HG03520 (cell line): ENCODE measurements around the gene ACY1.

Experiments
- ATAC-seq: cut with Tn5 transposase; IDR thresholded peaks from one replicate; pipeline ENCODE4 v1.9.1; 2021; ENCODE audit warnings: mild to moderate bottlenecking, moderate library complexity; ENCODE audit not compliant: unreplicated experiment

ACY1 gene

GRCh38 chr3:51945926-51946705, 37.2 kb upstream of the ACY1 start:
- no peak for ATAC-seq

GRCh38 chr3:51946796-51947195, 36.5 kb upstream of the ACY1 start:
- ATAC-seq: no peak

DNA sequence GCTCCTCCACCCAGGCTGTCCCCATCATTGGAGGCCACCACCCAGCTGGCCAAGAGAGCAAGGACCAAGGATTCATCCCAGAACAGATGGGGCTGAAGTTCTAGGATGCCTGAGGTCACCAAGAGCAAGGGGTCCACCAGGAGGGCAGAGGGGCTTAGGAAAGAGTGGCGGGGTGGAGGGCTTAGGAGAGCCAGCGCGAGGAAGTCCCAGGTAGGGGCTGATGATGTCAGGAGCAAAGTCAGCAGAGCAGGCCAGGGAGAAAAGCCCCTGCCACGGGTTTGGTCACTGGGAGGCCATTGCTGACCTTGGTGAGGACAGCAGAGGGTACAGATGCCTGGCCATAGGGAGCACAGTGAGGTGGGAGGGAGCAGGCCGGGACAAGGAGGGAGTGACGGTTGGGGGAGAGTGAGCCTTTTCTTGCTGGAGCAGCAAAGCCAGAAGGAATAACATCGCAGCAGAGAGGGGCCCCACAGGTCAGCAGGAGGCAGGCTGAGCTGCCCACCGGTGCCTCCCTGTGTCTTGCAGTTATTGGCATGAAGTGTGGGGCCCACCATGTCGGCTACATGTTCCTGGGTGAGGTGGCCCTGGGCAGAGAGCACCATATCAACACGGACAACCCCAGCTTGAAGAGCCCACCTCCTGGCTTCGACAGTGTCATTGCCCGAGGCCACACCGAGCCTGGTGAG, 36.0 kb upstream of the ACY1 start:
- no peak for ATAC-seq

DNA sequence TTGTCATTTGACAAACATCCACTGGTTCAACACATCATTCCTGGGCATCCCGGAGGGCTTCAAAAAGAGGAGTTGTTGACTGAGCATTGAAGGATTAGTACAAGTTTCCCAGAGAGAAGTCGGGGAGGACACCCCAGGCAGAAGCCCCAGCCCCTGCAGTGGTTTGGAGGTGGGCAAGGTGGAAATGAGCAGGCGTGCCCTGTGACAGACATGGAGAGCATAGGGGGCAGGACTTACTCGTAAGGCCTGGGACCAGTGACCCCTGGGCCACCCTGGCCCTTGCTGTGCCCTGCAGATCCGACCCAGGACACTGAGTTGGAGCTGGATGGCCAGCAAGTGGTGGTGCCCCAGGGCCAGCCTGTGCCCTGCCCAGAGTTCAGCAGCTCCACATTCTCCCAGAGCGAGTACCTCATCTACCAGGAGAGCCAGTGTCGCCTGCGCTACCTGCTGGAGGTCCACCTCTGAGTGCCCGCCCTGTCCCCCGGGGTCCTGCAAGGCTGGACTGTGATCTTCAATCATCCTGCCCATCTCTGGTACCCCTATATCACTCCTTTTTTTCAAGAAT, 35.2 kb upstream of the ACY1 start:
- no peak for ATAC-seq

- no peak for ATAC-seq
Observed at GRCh38 chr3:51949121-51949520, 34.2 kb upstream of the ACY1 start.

DNA sequence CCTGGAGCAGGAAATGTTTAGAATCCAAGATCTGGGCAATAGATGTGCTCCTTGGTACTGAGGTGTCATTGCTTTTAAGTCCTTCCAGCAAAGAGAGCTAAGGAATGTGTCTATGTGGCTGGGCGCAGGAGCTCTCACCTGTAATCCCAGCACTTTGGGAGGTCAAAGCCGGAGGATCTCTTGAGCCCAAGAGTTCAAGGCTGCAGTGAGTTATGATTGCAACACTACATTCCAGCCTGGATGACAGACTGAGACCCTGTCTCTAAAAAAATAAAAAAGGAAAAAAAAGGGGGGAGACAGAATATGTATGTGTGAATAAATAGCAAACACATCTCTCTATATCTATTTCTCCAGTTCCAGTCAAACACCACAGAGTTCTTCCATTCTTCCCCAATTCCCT, 32.4 kb upstream of the ACY1 start:
- ATAC-seq: no peak

DNA sequence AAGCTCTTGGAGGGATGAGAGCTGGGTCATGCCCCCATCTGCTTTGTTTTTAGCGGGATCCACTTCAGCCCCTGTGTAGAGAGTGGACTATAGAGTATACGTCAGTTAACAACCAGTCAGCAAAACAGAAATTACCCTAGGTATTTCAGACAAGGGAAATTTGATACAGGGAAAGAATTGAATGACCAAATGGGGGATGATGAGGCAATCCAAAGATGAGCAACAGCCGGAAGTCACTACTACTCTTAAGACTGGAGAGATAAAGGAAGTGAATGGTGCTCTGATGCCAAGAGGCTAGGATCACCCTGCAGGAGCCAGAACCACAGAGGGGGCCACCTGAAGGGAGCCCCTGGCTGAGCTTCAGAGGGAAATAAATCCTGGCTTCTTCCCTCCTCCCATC, 29.9 kb upstream of the ACY1 start:
- ATAC-seq: no peak

DNA sequence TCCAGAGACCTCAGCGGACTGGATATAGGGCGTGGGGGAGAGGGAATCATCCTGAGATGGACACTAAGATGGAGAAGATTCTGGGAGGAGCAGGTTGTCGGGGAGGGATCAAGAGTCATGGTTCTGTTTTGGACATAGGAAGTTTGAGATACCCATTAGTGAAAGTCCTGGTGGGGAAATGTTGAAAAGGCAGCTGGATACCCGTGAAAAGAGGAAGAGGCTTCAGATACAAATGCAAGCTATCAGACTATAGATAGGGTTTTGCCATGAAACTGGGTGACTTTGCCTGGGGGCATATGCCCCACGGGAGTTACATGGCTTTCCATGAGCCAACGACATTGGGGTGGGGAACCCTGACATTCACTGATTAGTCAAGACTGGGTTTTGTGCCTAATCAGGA, 29.2 kb upstream of the ACY1 start:
- ATAC-seq: no peak

GRCh38 chr3:51954713-51955112, 28.6 kb upstream of the ACY1 start:
- no peak for ATAC-seq

DNA sequence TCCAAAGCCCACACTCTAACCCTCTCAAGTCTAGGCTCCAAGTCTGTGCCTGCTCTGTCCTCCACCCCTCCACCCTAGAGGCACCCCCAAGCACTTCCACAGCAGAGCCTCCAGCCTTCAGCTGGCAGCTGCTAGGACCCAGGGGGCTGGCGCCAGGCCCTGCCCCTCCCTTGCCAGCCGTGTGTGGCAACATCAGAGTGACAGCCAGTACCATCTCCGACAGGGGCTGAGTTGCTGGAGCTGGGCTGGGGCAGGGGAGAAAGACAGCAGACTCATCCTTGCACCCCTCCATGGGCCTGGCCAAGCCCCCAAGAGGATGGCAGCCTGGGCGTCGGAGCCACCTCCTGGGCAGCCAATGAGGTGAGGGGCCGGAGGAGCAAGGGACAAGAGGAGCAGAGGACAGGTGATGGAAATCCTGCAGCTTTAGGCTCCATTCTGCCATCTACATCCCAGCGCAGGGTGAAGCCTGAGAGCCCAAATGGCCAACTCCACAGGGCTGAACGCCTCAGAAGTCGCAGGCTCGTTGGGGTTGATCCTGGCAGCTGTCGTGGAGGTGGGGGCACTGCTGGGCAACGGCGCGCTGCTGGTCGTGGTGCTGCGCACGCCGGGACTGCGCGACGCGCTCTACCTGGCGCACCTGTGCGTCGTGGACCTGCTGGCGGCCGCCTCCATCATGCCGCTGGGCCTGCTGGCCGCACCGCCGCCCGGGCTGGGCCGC, 28.0 kb upstream of the ACY1 start, which contains the start of gene GPR62:
TSS of gene GPR62 (plus strand) at position 207 of the 718 bp plus-strand sequence. CDS start at position 479, 272 bp downstream.
- no peak for ATAC-seq

DNA sequence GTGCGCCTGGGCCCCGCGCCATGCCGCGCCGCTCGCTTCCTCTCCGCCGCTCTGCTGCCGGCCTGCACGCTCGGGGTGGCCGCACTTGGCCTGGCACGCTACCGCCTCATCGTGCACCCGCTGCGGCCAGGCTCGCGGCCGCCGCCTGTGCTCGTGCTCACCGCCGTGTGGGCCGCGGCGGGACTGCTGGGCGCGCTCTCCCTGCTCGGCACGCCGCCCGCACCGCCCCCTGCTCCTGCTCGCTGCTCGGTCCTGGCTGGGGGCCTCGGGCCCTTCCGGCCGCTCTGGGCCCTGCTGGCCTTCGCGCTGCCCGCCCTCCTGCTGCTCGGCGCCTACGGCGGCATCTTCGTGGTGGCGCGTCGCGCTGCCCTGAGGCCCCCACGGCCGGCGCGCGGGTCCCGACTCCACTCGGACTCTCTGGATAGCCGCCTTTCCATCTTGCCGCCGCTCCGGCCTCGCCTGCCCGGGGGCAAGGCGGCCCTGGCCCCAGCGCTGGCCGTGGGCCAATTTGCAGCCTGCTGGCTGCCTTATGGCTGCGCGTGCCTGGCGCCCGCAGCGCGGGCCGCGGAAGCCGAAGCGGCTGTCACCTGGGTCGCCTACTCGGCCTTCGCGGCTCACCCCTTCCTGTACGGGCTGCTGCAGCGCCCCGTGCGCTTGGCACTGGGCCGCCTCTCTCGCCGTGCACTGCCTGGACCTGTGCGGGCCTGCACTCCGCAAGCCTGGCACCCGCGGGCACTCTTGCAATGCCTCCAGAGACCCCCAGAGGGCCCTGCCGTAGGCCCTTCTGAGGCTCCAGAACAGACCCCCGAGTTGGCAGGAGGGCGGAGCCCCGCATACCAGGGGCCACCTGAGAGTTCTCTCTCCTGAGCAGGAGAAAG, 27.2 kb upstream of the ACY1 start:
- ATAC-seq: no peak

- no peak for ATAC-seq
Observed at GRCh38 chr3:51957520-51958205, 25.7 kb upstream of the ACY1 start.

- ATAC-seq: no peak
Observed at GRCh38 chr3:51958603-51959521, 24.5 kb upstream of the ACY1 start.

- no peak for ATAC-seq
Observed at GRCh38 chr3:51959651-51960050, 23.7 kb upstream of the ACY1 start.

GRCh38 chr3:51960386-51960785, 22.9 kb upstream of the ACY1 start:
- ATAC-seq: no peak

GRCh38 chr3:51961011-51961410, 22.3 kb upstream of the ACY1 start:
- ATAC-seq: no peak

DNA sequence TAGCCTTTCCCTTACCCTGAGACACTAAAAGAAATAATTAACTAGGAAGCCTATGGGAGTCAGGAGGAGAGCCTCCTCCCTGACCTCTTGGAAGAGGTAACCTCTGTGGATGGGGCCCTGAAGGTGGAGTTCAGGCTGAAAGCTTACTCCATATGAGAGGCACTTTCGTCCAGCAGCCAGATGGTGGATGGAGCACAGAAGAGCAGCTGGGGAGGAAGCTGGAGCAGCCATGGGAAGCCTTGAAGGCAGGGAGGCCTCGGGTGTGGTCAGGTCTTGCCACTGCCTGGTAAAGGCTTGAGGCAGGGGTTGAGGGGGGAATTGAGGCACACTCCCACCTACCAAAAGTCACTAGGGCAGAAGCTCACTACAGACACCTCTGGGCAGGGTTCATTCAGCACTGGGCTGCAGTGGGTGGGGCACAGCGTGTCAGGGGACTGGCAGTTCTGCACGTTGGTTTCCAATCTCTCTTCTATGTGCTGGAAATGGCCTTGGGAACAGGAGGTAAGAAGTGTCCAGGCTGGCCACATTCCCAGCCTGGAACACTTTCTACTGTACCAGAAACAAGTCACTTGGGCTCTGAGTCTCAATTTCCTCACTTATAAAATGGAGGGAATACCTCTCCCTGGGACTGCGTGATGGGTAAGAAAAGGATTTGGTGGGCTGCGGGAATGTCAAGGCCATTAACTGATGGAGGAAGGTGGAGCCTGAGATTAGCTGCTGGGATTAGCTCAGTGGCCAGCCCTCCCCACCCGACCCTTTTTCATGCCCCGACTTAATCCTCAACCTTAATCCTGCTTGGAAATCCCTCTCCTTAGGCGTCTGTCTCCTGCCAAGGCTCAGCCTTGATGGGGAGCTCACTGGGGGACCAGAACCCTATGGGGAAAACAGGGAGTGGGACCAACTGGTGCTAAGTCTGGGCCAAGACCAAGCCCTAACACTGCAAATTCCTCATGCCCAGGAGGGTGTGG, 21.4 kb upstream of the ACY1 start:
- ATAC-seq: no peak
